GM21367 (cell line): ENCODE results near the gene CNTN5.
"Not testable (repeated sequence)": the region's sequence is repeated elsewhere in the genome, so short reads cannot be mapped to it uniquely, and the experiment has no call there.

Source experiments
- ATAC-seq: cut with Tn5 transposase; IDR thresholded peaks from one replicate; pipeline ENCODE4 v1.9.1; 2021; ENCODE audit not compliant: unreplicated experiment

CNTN5 gene

DNA sequence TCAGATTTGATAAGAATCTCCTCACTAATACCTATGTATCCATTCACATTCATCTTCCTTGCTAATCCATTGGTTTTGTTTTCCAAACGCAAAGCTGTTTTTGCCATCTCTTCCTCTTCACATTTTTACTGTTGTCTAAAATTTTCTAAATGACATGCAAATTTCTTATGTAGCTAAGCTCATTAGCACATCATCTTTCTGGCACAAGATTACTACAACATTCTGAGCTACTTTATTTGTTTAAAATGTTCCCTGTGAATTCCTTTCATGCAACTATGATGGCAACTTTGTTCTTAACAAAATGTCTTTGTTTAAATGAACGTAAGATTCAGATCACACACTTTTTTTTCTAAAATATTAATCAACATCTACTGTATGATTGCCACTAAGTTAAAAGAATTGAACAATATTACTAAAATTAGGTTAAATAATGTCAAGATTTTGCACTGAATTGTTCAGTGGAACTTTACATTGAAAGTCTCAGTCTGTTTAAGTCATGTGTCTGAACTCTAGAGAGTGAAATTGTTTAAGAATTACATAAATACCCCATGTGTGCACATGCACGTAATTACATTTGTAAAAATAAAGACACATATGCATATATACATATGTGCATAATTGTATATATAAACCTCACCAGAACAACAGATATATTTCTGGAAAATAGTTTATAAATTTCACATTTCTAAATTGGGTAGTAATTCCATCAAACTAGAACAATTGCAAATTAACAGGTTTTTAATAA, 688.4 kb downstream of the CNTN5 start:
- ATAC-seq = no peak

- ATAC-seq = no peak
These were observed 695.6 kb downstream of the CNTN5 start for GRCh38 chr11:99716302-99716701.

- no peak for ATAC-seq
These were observed 697.5 kb downstream of the CNTN5 start for GRCh38 chr11:99718291-99718690.

GRCh38 chr11:99739464-99740089, 718.8 kb downstream of the CNTN5 start:
- no peak for ATAC-seq

DNA sequence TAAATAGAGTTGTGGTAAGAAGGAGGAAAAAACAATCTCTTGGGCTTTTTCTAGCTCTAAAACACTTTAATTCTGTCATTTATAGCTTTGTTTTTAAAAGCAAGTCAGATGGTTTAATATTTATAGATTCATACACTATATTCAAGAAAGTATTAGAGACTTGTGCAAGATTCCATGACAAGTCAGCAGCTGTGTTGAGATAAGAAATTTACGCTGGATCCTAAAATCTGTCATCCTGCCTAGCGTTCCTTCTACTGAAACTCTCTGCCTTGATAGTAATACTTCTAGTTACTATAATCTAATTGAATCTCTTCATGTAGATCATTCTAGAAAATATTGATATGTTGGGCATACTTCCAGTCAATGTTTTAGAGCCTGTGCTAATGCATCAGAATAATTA, 721.8 kb downstream of the CNTN5 start:
- no peak for ATAC-seq

DNA sequence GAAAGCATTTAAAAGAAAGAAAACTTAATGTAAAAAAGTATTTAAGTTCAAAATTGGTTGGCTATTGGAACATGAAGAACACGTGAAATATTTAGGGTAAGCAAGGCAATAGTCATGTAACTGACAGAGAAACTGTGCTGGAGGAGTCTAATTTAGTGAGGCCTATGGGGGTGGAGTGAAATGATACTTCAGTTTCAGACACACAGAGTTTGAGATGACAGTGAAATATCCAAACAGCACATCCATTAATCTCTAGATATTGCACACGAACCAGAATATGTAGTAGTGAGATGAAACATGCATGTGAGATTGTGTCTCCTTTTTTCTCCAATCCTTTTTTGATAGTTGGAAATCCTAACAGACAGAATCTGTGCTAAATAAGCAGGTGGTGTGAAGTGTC, 739.0 kb downstream of the CNTN5 start:
- ATAC-seq = no peak

- no peak for ATAC-seq
These were observed 746.1 kb downstream of the CNTN5 start for GRCh38 chr11:99766811-99767210.

- ATAC-seq = no peak
These were observed 752.9 kb downstream of the CNTN5 start for GRCh38 chr11:99773646-99774045.

- ATAC-seq = no peak
These were observed 760.3 kb downstream of the CNTN5 start for GRCh38 chr11:99781074-99781473.

DNA sequence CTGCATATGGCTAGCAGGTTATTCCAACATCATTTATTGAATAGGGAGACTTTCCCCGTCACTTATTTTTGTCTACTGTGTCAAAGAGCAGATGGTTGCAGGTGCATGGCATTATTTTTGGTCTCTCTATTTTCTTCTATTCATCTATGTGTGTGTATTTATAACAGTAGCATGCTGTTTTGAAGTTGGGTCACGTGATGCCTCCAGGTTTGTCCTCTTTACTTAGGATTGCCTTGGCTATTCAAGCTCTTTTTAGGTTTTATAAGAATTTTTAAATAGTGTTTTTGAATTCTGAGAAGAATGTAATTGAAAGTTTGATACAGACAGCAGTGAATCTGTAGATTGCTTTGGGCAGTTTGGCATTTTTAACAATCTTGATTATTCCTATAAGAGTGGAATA, 770.6 kb downstream of the CNTN5 start:
- no peak for ATAC-seq

DNA sequence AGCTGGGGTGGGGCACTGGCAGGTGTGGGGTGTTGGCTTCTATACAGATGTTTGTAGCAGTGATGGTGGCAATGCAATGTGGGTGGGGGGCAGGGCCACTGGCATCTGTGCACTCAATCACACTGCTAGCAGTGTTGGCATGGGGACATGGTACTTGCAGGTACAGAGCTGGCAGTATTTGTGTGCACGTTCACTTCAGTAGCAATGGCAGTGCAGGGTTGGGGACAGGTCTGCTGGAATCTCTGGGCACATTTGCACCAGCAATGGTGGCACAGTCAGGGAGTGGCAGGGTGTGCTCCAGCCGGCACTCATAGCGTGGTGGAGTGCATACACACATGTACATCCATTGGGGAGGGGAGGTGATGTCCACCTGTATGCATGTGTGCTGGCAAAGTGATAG, 775.2 kb downstream of the CNTN5 start:
- ATAC-seq = no peak

- ATAC-seq = no peak
These were observed 782.8 kb downstream of the CNTN5 start for GRCh38 chr11:99803501-99803900.

DNA sequence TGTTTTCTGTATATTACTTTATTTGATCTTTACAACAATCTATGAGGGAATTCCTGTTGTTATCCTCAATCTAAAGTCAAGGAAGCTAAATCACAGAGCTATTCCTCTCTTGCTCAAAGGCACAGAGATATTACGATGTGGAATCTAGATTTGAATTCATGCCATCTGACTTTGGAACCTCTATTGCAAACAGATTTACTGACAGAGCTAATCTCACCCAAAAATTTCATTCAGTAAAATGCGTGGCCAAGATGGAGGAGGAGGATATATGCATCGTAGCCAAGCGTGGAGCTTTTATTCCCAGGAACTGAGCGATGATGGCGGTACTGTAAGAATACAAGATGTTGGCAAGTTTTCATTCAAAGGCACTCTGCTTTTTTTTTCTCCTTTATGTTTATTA, 791.8 kb downstream of the CNTN5 start:
- ATAC-seq = no peak

DNA sequence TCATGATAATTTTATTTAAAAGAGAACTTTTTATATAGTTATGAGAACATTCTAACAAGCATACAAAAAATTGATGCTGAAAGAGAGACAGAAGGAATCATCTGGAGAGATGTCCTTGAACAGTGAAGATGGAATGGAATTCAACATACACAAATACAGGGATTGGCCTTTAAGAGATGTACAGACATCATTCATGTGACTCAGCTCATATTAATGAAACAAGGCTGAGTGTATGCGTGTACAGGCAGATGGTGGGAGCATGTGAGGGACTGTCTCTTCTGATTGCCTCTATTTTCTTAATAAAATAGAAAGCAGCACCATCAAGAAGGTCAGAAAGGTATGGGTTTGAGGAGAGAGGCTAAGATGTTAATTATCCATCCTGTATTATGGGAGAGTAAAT, 793.3 kb downstream of the CNTN5 start:
- ATAC-seq = no peak

DNA sequence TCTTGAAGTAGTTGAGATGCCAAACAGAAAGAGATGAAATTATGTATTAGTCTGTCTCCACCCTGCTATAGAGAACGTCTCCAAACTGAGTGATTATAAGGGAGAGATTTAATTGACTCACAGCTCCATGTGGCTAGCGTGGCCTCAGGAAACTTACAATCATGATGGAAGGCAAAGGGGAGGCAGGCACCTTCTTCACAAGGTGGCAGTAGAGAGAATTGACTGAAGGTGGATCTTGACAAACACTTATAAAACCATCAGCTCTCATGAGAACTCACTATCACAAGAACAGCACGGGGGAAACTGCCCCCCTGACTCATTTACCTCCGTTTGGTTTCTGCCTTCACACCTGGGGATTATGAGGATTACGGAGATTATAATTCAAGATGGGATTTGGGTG, 794.0 kb downstream of the CNTN5 start:
- no peak for ATAC-seq

DNA sequence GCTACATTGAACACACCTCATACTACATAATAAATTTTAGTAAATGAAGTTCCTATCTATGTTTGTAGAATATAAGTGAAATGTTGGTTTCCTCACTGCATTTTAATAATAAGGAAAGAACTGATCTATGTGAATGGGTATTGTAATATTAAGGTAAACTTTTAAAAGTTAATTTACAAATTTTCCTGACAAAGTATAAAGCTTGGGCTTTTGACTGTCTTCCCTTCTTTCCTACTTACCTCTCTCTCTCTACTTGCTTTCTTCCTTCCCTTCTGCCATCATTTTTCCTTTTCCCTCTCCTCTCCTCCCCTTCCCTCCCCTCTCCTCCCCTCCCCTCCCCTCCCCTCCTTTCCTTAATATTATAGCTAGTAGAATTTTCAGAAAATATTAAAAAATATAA, 798.2 kb downstream of the CNTN5 start:
- no peak for ATAC-seq

DNA sequence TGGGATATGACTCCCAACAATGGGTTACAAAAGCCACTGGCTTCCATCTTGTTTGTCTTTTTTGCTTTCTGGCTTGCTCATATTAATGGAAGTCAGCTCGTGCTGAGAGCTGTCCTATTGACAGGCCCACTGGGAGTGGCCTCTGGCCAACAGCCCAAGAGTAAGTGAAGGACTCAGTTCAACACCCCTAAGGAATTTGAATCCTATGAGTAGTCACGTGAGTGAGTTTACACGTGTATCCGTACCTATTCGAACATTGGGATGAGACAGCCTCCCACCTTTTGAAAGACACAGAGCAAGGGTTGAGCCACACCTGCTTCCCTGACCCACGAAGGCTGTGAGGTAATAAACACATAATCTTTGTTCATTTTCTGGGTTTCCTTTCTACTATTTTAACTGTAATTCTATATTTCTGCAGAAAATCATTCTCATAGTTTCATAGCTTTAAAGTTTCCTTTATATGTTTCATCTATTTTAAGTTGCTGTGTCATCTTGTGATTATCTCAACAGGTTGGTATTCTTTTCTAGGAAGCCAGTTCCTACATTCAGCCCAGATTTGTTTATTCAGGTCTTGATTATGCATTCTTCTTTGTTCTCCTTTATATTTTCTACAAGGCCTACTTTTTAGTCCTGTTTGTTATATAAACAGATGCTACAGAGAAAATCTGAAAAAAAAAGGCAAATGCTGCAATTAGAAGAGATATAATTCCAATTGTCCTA, 802.3 kb downstream of the CNTN5 start:
- ATAC-seq = no peak

DNA sequence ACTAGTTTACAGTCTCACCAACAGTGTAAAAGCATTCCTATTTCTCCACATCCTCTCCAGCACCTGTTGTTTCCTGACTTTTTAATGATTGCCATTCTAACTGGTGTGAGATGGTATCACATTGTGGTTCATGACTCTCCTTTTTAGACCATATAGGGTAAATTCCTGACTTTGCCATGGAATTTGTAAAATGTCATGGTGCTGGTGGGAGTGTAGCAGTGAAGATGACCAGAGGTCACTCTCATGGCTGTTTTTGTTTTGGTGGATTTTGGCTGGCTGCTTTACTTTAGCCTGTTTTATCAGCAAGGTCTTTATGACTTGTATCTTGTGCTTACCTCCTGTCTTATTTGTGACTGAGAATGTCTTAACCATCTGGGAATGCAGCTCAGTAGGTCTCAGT, 816.0 kb downstream of the CNTN5 start:
- not testable (repeated sequence) for ATAC-seq

DNA sequence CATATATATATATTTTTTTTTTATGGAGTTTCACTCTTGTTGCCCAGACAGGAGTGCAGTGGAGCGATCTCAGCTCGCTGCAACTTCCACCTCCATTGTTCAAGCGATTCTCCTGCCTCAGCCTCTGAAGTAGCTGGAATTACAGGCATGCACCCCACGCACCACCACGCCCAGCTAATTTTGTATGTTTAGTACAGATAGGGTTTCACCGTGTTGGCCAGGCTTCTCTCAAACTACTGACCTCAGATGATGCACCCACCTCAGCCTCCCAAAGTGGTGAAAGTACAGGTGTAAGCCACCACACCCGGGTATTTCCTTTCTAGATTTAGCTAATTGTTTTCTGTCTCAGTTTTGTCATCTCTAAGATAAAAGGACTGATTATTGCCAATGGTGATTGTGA, 821.1 kb downstream of the CNTN5 start:
- no peak for ATAC-seq

DNA sequence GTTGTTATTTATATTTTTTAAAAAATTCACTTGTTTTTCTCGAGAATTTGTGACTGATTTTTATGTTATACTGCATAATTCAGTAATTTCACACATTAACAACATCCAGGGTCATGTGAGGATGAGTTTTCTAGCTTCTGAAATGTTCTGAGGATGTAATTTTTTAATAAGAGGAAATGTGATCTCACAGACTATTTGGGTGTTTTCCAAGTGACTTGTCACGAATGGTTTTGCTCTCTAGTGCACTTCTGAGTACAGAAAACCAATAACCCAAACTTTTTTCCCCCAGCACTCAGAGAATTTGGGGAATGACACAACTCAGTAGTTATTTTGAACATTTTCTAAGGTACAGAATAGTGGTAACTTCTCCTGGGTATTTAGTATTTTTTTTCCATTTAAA, 845.2 kb downstream of the CNTN5 start:
- ATAC-seq = no peak

DNA sequence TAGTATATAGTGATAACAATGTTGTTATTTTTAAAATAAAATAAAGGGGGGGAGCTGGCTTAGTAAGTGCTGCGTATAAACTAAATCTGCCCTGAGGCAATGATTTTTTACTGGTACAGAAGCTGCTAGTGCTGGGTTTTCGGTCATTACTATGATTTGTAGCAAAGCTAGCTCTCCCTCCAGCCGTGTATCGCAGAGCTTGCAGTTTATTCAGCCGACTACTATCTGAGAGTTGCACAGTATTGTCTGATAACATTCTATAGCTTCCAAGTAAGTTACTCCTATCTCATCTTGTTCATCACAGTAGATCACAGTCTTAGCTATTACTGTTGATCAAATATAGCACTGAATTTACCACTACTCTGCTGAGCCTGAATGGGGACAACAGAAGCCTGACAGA, 860.9 kb downstream of the CNTN5 start:
- ATAC-seq = no peak

- no peak for ATAC-seq
These were observed 864.0 kb downstream of the CNTN5 start for GRCh38 chr11:99884750-99885149.
